Hepatocyte (in vitro differentiated cells): ENCODE measurements around the gene DDX41. TPM values are rescaled to one million over a fixed set of nuclear protein-coding genes. Genes with fewer than 3 reads are reported as not detected.
"Not testable (repeated sequence)": the region's sequence is repeated elsewhere in the genome, so short reads cannot be mapped to it uniquely, and the experiment has no call there.

ENCODE experiments used
- DNase-seq: peaks from one replicate; pipeline ENCODE4 v3.0.0-alpha.2; 2016; ENCODE audit warnings: low spot score
- H2AFZ ChIP-seq: fragments of 200-600 bp; sonication (generic); 2 replicates; pipeline ENCODE4 v1.6.0; 2016; ENCODE audit warnings: antibody characterized with exemption, mild to moderate bottlenecking
- H3K27ac ChIP-seq: fragments of 200-600 bp; sonication (generic); 2 replicates; pipeline ENCODE4 v1.5.1; 2016; ENCODE audit warnings: mild to moderate bottlenecking
- H3K27me3 ChIP-seq: fragments of 200-600 bp; sonication (generic); 2 replicates; pipeline ENCODE4 v1.6.1; 2016
- H3K36me3 ChIP-seq: fragments of 200-600 bp; sonication (generic); replicated peaks from 2 replicates; pipeline ENCODE4 v1.5.1; 2016; ENCODE audit warnings: low read depth; ENCODE audit not compliant: insufficient read depth
- H3K4me1 ChIP-seq: fragments of 200-600 bp; sonication (generic); 2 replicates; pipeline ENCODE4 v1.5.1; 2016; ENCODE audit warnings: mild to moderate bottlenecking, moderate library complexity; ENCODE audit not compliant: insufficient read depth
- H3K4me2 ChIP-seq: fragments of 200-600 bp; sonication (generic); 2 replicates; pipeline ENCODE4 v1.6.0; 2016
- H3K4me3 ChIP-seq: fragments of 200-600 bp; sonication (generic); 2 replicates; pipeline ENCODE4 v1.5.1; 2016; ENCODE audit warnings: mild to moderate bottlenecking
- H3K79me2 ChIP-seq: fragments of 200-600 bp; sonication (generic); 2 replicates; pipeline ENCODE4 v1.6.0; 2017; ENCODE audit warnings: mild to moderate bottlenecking
- H3K9me2 ChIP-seq: fragments of 200-600 bp; sonication (generic); replicated peaks from 2 replicates; pipeline ENCODE4 v1.6.0; 2017; ENCODE audit warnings: mild to moderate bottlenecking; ENCODE audit not compliant: insufficient read depth
- H3K9me3 ChIP-seq: fragments of 200-600 bp; sonication (generic); 2 replicates; pipeline ENCODE4 v1.5.1; 2016; ENCODE audit warnings: low read depth, mild to moderate bottlenecking
- H4K20me1 ChIP-seq: fragments of 200-600 bp; sonication (generic); 2 replicates; pipeline ENCODE4 v1.6.0; 2016; ENCODE audit warnings: mild to moderate bottlenecking; ENCODE audit not compliant: insufficient read depth, poor library complexity, severe bottlenecking
- EZH2 ChIP-seq: fragments of 200-600 bp; sonication (generic); IDR thresholded peaks from 2 replicates; pipeline ENCODE4 v1.6.1; 2016; ENCODE audit warnings: antibody characterized with exemption, mild to moderate bottlenecking, borderline replicate concordance
- EZH2phosphoT487 ChIP-seq: fragments of 200-600 bp; sonication (generic); IDR thresholded peaks from one replicate; pipeline ENCODE4 v1.6.1; 2018; ENCODE audit warnings: antibody characterized with exemption, mild to moderate bottlenecking, low read depth, moderate library complexity; ENCODE audit not compliant: unreplicated experiment, severe bottlenecking
- WGBS: methylation state at CpG from one replicate; pipeline ENCODE4 v1.1.6; 2016; ENCODE audit warnings: low lambda C conversion rate; ENCODE audit errors: missing lambda C conversion rate; 5-methylcytosine and 5-hydroxymethylcytosine counted together
- polyA plus RNA-seq: library from polyadenylated mRNA; unstranded; fragments of >200 nt; fragmentation: Nextera tagmentation; extraction: Ambion mirVana; gene quantifications from 2 replicates; pipeline ENCODE4 v1.2.1, GENCODE V29; 2016
- total RNA-seq: library from RNA; depleted of rRNA; stranded (reverse); fragments of >200 nt; gene quantifications from 2 replicates; pipeline ENCODE4 v1.2.3, GENCODE V29; 2014
- TF ChIP-seq, protein P1 (sequence below): fragments of 200-600 bp; sonication (generic); IDR thresholded peaks from 2 replicates; pipeline ENCODE4 v1.5.1; 2016; ENCODE audit warnings: antibody characterized with exemption, mild to moderate bottlenecking; ENCODE audit not compliant: poor library complexity

Gene DDX41
- 45.0 and 65.9 TPM in 2 replicates for total RNA-seq
- 42.8 and 50.7 TPM in 2 replicates for polyA plus RNA-seq

DNA sequence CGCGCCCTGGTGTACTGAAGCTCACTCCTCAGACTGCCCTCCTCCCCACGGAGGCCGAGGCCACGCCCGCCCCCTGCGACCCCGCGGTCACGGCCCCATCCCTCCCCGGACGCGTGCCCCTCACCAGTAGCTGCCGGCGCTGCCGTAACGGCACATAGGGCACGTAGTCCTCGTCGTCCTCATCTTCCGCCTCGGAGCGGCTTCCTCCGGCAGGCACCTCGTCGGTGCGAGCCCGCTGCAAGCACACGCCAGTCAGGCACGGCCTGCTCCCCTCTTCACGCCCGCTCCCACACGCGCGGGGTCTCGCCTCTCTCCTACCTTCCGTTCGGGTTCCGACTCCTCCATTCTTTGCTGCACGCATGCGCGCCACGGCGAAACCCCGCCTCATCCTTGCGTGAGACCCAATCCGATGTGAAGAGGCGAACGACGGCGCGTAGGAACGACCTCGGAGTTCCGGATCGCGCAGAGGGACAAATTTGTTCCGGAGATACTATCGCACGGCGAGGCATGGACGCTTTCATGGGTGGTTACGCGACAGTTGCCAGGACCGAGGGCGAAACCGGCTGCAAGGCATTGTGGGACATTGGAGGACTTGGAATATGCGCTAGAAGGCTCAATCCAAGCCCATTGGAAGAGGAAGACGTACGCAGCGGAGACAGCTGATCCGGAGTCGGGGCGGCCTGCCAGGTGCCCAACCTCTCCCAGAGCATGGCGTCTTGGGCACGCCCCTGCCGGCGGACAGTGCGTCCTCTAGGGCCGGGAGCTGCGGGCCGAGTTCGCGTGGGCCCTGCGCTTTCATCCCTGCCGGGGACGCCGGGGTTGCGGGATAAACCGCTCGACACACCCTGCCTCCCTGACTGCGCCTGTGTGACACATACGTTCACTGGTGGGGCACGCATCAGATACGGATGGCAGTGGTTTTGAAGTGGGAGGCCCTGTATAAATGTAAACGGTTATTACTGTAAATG is at the start of gene DDX41:
Gene DDX41, minus strand, starts transcription at position 361 of the 968 bp plus-strand sequence. Its CDS starts 16 bp downstream, at position 345.
- H3K27ac ChIP-seq: peak within 1 kb of the TSS; percentile 69
- H2AFZ ChIP-seq: peak within 1 kb of the TSS; percentile 40
- TF ChIP-seq EZH2: no peak
- TF ChIP-seq, protein P1, sequence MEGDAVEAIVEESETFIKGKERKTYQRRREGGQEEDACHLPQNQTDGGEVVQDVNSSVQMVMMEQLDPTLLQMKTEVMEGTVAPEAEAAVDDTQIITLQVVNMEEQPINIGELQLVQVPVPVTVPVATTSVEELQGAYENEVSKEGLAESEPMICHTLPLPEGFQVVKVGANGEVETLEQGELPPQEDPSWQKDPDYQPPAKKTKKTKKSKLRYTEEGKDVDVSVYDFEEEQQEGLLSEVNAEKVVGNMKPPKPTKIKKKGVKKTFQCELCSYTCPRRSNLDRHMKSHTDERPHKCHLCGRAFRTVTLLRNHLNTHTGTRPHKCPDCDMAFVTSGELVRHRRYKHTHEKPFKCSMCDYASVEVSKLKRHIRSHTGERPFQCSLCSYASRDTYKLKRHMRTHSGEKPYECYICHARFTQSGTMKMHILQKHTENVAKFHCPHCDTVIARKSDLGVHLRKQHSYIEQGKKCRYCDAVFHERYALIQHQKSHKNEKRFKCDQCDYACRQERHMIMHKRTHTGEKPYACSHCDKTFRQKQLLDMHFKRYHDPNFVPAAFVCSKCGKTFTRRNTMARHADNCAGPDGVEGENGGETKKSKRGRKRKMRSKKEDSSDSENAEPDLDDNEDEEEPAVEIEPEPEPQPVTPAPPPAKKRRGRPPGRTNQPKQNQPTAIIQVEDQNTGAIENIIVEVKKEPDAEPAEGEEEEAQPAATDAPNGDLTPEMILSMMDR: no peak
- no peaks in the 10 kb centered on the region for H3K27me3 ChIP-seq
- H3K4me2 ChIP-seq: peak within 1 kb of the TSS; percentile 99
- H3K9me2 ChIP-seq: no peaks in the 10 kb centered on the region
- H3K36me3 ChIP-seq: no peaks in the 10 kb centered on the region
- peak within 1 kb of the TSS; percentile 50 for H3K4me3 ChIP-seq
- peaks cover 20% of the 10 kb centered on the region for H3K79me2 ChIP-seq
- under 1% methylated on average over 65 of the region's 96 CpGs for WGBS
- peaks cover 4% of the 10 kb centered on the region for H3K4me1 ChIP-seq
- H3K9me3 ChIP-seq: no peaks in the 10 kb centered on the region
- H4K20me1 ChIP-seq: no peaks in the 10 kb centered on the region
- peak; percentile 98 for DNase-seq

DNA sequence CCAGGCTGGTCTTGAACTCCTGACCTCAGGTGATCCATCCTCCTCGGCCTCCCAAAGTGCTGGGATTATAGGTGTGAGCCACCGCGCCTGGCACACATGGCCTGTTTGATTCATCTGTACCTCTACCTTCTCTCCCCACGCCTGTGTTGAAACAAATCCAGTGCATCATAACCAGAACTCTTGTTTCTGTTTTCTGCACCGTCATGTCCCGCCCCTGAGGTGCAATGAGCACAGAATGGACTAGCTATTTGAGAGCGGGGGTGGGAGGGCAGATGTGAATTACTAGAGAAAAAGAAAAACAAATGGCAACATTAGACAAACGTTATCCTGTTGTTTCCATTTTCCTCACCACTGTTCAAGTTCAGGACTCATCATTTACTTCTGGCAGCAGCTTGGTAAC is 48.3 kb upstream of the DDX41 start:
- Histone ChIP-seq H3K27me3 (no peaks in the 10 kb centered on the region), H3K4me2 (no peak overlapping the region), H3K9me2 (no peaks in the 10 kb centered on the region), H2AFZ (no peak overlapping the region), H3K79me2 (no peaks in the 10 kb centered on the region), H3K36me3 (no peaks in the 10 kb centered on the region), H3K27ac (no peak overlapping the region), H3K4me3 (no peak overlapping the region), H4K20me1 (no peaks in the 10 kb centered on the region), H3K4me1 (no peaks in the 10 kb centered on the region), H3K9me3 (no peaks in the 10 kb centered on the region)
- TF ChIP-seq EZH2 (no peak), EZH2phosphoT487 (no peak)
- TF ChIP-seq, protein P1: no peak
- 87% methylated on average over 8 of the region's 8 CpGs for WGBS
- DNase-seq: no peak

DNA sequence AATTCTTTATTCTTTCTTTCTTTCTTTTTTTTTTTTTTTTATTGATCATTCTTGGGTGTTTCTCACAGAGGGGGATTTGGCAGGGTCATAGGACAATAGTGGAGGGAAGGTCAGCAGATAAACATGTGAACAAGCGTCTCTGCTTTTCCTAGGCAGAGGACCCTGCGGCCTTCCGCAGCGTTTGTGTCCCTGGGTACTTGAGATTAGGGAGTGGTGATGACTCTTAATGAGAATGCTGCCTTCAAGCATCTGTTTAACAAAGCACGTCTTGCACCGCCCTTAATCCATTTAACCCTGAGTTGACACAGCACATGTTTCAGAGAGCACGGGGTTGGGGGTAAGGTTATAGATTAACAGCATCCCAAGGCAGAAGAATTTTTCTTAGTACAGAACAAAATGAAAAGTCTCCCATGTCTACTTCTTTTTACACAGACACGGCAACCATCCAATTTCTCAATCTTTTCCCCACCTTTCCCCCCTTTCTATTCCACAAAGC is 42.7 kb upstream of the DDX41 start:
- 37% methylated on average over 8 of the region's 8 CpGs for WGBS
- not testable (repeated sequence) for H2AFZ ChIP-seq, H3K9me2 ChIP-seq, H3K9me3 ChIP-seq, H4K20me1 ChIP-seq, H3K4me2 ChIP-seq, H3K36me3 ChIP-seq, H3K79me2 ChIP-seq, H3K27me3 ChIP-seq, DNase-seq, H3K4me3 ChIP-seq
- Histone ChIP-seq H3K4me1 (peaks cover 13% of the 10 kb centered on the region), H3K27ac (peak overlapping the region; percentile 88)

DNA sequence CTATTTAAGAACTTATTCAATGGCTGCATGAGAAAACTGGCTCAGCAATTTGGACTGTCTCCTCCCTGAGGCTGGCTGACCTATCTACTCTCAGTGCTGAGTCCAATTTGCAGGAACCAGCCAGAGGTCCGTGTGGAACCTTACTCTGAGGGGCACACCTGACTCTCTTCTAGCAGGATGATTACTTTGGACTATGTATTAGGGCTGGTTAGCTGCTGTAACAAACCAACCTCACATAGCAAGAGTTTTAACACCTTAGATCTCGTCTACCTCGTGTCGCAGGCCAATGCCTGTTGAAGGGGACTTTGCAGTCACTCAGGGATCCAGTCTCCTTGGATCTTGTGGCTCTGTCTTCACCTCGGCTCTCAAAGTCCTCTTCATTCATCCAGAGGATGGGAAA is 41.0 kb upstream of the DDX41 start:
- no peak overlapping the region for H2AFZ ChIP-seq
- no peaks in the 10 kb centered on the region for H3K36me3 ChIP-seq
- no peak for DNase-seq
- peaks cover 19% of the 10 kb centered on the region for H3K4me1 ChIP-seq
- peaks cover 10% of the 10 kb centered on the region for H4K20me1 ChIP-seq
- no peaks in the 10 kb centered on the region for H3K9me3 ChIP-seq
- H3K4me3 ChIP-seq: no peak overlapping the region
- WGBS: 87% methylated on average over 5 of the region's 5 CpGs
- TF ChIP-seq EZH2: no peak
- TF ChIP-seq, protein P1: no peak
- no peak for TF ChIP-seq EZH2phosphoT487
- peak overlapping the region; percentile 88 for H3K27ac ChIP-seq
- no peaks in the 10 kb centered on the region for H3K27me3 ChIP-seq
- H3K79me2 ChIP-seq: peaks cover 16% of the 10 kb centered on the region
- no peaks in the 10 kb centered on the region for H3K9me2 ChIP-seq
- no peak overlapping the region for H3K4me2 ChIP-seq
